ENCODE measurements around the gene OR2AK2.
"Not testable (repeated sequence)": the region's sequence is repeated elsewhere in the genome, so short reads cannot be mapped to it uniquely, and the experiment has no call there.

Gene OR2AK2

GRCh38 chr1:247964933-247965332 lies at the start of gene OR2AK2:
Gene OR2AK2 (plus strand): TSS chr1:247965233. CDS start chr1:247965377, 144 bp downstream.
- DNase-seq = no peak

DNA sequence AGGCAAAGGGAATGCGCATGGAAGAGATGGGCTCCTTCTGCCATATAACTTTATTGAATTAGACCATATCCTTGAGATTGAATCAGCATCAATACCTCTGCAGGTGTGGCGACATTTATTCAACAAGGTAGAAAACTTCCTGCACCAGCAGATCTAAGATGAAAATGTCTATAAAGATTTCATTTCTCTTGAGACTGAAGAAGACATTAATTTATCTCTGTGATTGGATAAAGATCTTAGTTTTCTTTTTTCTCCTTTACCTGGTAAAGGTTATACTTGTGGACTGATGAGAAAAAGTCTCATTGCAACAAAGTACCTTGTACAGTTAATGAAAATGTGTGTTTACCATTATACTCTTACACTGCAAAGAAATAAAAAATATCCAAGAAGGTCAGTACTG lies 45.1 kb upstream of the OR2AK2 start, which contains the start of gene OR2T8:
Gene OR2T8, plus strand, starts transcription at position 301 of the 400 bp plus-strand sequence. CDS start 766 bp downstream, outside the sequence.
- DNase-seq = no peak

GRCh38 chr1:247923941-247924340 lies 41.1 kb upstream of the OR2AK2 start:
- no peak for DNase-seq

DNA sequence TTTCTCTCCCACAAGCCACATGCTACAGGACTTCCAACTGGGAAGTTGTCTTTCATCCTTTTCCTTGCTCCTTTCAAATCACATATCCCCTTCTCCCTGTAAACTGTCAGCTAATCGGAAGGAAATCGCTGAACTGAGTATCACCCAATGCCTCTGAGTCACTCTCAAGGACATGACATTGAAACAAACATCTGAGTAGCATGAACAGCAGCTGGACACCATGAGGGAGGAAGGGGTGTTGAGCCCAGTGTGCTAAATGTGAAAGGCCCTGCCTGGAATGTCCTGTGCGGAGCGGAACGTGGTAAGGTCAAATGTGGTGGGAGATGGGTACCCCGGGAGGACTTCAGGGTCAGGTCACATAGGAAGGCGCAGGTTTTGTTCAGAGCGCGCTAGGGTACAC lies 40.2 kb upstream of the OR2AK2 start, which contains the start of gene OR2AJ1:
Gene OR2AJ1, plus strand, starts transcription at position 22 of the 400 bp plus-strand sequence. CDS start 8,880 bp downstream, outside the sequence.
- DNase-seq = no peak

DNA sequence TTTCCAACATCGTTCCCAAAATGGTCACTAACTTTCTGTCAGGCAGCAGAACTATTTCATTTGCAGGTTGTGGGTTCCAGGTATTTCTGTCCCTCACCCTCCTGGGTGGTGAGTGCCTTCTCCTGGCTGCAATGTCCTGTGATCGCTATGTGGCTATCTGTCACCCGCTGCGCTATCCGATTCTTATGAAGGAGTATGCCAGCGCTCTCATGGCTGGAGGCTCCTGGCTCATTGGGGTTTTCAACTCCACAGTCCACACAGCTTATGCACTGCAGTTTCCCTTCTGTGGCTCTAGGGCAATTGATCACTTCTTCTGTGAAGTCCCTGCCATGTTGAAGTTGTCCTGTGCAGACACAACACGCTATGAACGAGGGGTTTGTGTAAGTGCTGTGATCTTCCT lies 31.0 kb upstream of the OR2AK2 start:
- no peak for DNase-seq

DNA sequence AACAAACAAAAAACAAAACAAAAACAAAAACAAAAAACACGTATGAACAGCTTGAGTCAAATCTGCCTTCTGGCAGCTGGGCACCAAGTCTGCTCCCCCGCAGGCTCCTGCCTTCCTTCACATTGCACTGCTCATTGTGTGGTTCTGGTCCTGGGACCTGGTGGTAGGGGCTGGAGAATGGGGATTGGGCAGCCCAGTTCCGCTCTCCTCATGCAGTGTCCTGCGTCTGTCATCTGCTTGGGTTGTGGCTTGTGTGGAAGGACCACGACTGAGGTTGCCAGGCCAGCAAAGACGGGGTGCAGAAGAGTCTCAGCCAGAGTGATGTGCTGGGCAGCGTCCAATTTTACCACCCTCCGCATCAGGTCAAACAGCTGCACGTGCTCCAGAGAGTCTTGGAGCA lies 29.3 kb upstream of the OR2AK2 start:
- no peak for DNase-seq

DNA sequence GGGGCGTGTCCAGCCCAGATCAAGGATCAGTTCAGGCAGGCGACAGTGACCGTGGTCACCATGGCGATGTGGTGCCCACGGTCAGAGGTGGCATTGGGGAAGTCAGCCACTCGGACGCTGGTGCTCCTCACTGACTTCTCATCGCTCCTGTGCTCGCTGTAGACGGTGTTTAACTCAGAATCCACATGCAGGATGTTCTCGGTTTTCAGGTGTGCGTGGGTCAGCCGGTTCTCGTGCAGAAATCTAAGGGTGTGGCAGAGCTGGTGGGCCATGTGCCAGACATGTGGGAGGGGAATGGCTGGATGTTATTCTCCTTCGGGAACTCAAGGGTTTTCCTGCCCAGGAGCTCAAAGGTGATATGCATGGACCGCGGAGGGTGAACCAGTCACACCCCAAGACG lies 28.6 kb upstream of the OR2AK2 start:
- DNase-seq = no peak

GRCh38 chr1:247936965-247937734 lies 27.9 kb upstream of the OR2AK2 start:
- DNase-seq = not testable (repeated sequence)

GRCh38 chr1:247942624-247943023 lies 22.4 kb upstream of the OR2AK2 start:
- no peak for DNase-seq

- DNase-seq = no peak
These were observed 16.5 kb upstream of the OR2AK2 start, which contains the start of gene OR2L8 for GRCh38 chr1:247948558-247948957. Gene OR2L8 (plus strand): TSS chr1:247948858. CDS start chr1:247948858, 0 bp downstream.

DNA sequence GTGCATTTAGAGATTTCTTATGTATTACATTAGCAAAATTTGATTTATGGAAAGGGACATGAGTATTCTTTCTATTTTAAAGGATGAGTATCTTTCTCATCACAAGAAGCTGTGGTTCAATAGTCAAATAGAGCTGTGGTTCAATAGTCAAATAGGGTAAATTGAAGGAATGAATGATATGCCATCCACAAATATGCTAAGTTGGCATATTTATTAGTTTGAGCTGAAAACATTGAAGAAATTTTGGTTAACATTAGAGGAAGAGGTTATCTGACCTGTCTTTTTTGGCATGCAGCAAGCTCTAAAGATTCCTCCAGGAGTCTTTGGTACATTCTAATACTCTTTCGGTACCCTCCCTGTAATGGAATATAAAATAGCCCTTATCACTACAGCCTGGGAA lies 11.6 kb upstream of the OR2AK2 start:
- no peak for DNase-seq

DNA sequence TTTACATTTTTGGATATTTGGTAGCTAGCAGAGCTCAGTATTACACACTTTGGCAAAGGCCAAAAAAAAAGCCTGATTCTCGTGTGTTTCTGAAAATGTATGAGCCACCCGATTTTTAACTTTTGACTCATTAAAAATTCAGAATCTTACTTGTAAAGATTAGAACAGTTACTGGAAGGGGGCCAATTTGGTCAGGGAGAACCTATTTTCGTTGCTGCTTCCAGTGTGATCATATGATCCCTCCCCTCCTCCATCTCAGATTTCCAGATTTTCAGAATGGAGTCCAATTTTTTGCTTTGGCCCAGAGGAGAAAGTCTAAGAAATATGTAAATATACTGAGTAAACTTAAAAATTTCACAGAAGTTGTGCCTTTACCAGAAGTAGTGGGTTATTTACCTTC lies 3.2 kb upstream of the OR2AK2 start:
- DNase-seq = no peak

GRCh38 chr1:247962911-247963588 lies 2.0 kb upstream of the OR2AK2 start:
- no peak for DNase-seq

DNA sequence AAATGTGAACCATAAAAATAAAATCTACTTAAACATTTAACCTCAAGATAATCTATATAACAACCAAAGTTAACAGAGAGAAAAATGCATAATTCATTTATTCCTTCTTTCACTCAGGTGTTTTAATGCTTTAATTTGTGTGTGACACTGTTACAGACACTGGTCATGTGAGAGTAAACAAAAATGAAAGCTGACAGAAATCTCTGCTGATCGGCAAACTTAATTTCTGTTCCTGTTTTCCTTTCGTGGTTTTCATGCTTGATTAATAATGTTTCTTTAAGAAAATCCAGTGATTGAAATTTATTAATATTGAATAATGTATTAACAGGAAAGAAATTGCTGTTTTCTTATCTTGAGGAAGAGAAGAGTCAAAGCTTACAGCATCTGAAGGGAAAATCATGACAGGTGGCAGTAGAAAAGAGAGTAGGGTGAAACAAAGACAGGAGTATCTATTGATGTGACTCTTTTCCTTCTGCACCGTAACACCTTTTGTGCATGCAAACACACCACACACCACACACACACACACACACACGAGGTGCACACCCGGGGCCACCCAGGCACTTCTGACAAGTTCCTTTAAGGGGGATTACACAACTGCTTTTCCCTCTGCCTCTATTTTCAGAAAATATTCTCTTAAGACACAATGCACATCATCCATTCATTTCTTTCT lies 1.6 kb downstream of the OR2AK2 start:
- no peak for DNase-seq

DNA sequence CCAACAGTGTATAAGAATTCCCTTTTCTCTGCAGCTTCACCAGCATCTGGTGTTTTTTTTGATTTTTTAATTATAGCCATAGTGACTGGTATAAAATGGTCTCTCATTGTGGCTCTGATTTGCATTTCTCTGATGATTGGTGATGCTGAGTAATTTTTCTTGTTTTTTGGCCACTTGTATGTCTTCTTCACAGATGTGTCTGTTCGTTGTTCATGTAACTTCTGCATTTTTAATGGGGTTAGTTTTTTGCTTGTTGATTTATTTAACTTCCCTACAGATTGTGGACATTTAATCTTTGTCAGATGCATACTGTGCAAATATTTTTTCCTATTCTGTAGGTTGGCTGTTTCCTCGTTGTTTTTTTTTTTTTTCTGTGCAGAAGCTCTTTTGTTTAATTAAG lies 28.0 kb downstream of the OR2AK2 start:
- DNase-seq = no peak

DNA sequence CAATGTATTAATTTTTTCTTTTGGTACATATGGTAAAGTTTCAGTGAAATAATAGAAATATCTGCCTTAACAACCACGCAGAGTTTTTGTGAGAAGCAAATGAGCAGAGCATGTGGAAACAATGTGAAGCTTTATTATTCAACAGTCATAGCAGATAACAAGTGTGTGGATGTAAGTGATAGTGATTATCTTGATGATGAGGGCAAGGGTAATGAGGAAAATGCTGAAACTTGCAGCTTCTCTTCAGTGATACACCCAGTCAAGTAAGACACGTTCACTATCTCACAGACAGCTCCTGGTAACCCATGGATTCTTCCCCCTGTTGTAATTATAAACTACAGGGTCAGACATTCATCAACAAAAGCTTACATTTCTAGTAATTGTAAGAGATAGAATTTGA lies 33.8 kb downstream of the OR2AK2 start:
- DNase-seq = no peak

- DNase-seq = no peak
These were observed 35.1 kb downstream of the OR2AK2 start for GRCh38 chr1:248000169-248000568.

GRCh38 chr1:248007778-248008177 lies 42.7 kb downstream of the OR2AK2 start:
- no peak for DNase-seq

DNA sequence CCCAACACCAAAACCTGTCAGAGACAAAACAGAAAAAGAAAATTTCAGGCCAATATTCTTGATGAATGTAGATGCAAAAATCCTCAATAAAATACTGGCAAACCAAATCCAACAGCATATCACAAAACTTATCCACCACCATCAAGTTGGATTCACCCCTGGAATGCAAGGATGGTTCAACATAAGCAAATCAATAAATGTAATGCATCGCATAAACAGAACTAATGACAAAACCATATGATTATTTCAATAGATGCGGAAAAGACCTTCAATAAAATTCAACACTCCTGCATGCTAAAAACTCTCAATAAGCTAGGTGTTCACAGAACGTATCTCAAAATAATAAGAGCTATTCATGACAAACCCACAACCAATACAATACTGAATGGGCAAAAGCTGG lies 44.6 kb downstream of the OR2AK2 start:
- DNase-seq = no peak

DNA sequence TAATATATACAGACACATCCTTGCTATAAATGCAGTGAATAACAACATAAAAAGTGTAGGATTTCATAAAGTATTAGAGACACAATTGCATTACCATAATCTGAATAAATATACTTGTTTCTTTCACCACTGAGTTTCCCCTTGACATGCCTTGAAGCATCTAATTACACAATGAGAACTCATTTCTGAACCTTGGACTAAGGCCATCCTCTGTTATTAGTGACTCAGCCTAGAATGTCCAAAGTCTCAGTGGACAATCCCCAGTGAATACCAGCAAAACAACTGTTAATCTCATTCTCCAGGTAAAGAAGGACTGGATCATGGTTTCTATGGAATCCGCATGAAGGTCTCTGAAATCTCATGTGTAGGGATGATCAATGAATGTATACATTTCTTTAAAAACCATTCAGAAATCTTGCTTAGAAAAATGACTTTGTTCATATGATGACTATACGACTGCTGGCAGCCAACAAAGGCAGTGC lies 48.2 kb downstream of the OR2AK2 start, which contains the start of gene OR2L5:
Gene OR2L5, plus strand, starts transcription at position 432 of the 482 bp plus-strand sequence. CDS start 8,288 bp downstream, outside the sequence.
- no peak for DNase-seq

- DNase-seq = no peak
These were observed 50.8 kb downstream of the OR2AK2 start for GRCh38 chr1:248015803-248016202.
